ENCODE results near the gene PTGES2.
A peak's percentile ranks its signal among the peaks of the same experiment; 100 is the strongest.

PTGES2 gene

GRCh38 chr9:128127568-128127989 lies at the start of gene PTGES2:
PTGES2 (minus strand) TSS chr9:128127729; CDS start chr9:128127717, 12 bp downstream.
- Histone ChIP-seq H3K4me1 (ENCODE audit: control insufficient read depth, insufficient read depth, low read length) (no peaks in the 10 kb centered on the region), H3K9ac (ENCODE audit: low read depth, low read length) (peak within 1 kb of the TSS; percentile 95)

DNA sequence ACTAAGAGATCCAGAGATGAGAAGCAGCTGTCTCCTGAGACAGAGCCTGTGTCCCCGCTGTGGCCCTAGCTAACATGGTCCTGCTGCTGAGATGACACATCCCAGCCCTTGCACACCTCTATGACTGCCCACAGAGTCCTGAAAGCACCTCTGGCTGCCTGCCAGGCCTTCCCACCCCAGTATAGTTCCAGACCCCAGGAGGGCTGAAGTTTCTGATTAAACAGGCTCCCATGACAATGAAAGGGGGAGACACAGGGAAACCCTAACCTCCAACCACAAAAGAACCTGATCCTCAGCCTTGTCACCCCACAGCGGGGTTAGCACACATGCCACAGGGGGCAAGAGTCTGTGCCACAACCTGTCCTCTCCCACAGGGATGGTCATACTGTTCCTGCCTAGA lies 48.2 kb upstream of the PTGES2 start:
- H3K9me3 ChIP-seq (ENCODE audit: control insufficient read depth, insufficient read depth, low read length), result no peaks in the 10 kb centered on the region
- H3K27me3 ChIP-seq (ENCODE audit: control insufficient read depth, insufficient read depth, low read length), result no peaks in the 10 kb centered on the region
- H3K36me3 ChIP-seq (ENCODE audit: control insufficient read depth, insufficient read depth, low read length), result peaks cover 33% of the 10 kb centered on the region
- no peak overlapping the region for H3K9ac ChIP-seq (ENCODE audit: low read depth, low read length)
- H3K4me1 ChIP-seq (ENCODE audit: control insufficient read depth, insufficient read depth, low read length), result no peaks in the 10 kb centered on the region
- H3K4me3 ChIP-seq (ENCODE audit: low read depth, low read length), result no peak overlapping the region

More at GRCh38 chr9:128127568-128127989, at the start of gene PTGES2:
- peaks cover 17% of the 10 kb centered on the region for H3K36me3 ChIP-seq (ENCODE audit: control insufficient read depth, insufficient read depth, low read length)
- H3K9me3 ChIP-seq (ENCODE audit: control insufficient read depth, insufficient read depth, low read length), result no peaks in the 10 kb centered on the region
- H3K4me3 ChIP-seq (ENCODE audit: low read depth, low read length), result peak within 1 kb of the TSS; percentile 93
- peaks cover 5% of the 10 kb centered on the region for H3K27me3 ChIP-seq (ENCODE audit: control insufficient read depth, insufficient read depth, low read length)

DNA sequence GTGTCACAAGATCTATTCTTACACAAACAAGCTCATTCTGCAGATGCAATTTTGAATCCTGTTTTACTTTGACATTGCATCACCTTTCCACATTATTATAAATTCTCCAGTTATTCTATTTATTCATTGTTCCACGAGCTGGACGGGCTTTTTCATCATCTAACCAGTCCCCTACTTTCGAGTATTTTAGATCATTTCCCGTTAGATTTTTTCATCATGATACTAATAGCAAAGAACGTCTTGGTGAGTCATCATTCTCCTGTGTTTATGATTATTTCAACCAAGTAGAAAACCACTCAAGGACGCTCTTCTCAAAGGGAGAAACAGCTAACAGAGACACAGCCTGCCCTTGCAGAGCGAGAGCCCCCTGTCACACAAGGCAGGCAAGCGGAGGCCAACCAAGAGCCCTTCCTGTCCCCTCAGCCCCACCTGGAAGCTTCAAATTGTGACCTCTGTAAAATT lies 47.6 kb upstream of the PTGES2 start:
- H3K4me3 ChIP-seq (ENCODE audit: low read depth, low read length), result no peak overlapping the region
- H3K27me3 ChIP-seq (ENCODE audit: control insufficient read depth, insufficient read depth, low read length), result no peaks in the 10 kb centered on the region
- peaks cover 30% of the 10 kb centered on the region for H3K36me3 ChIP-seq (ENCODE audit: control insufficient read depth, insufficient read depth, low read length)
- H3K9ac ChIP-seq (ENCODE audit: low read depth, low read length), result no peak overlapping the region
- H3K4me1 ChIP-seq (ENCODE audit: control insufficient read depth, insufficient read depth, low read length), result no peaks in the 10 kb centered on the region
- no peaks in the 10 kb centered on the region for H3K9me3 ChIP-seq (ENCODE audit: control insufficient read depth, insufficient read depth, low read length)

GRCh38 chr9:128174062-128174461 lies 46.5 kb upstream of the PTGES2 start:
- Histone ChIP-seq H3K36me3 (ENCODE audit: control insufficient read depth, insufficient read depth, low read length) (peaks cover 26% of the 10 kb centered on the region), H3K9ac (ENCODE audit: low read depth, low read length) (no peak overlapping the region), H3K4me1 (ENCODE audit: control insufficient read depth, insufficient read depth, low read length) (no peaks in the 10 kb centered on the region), H3K27me3 (ENCODE audit: control insufficient read depth, insufficient read depth, low read length) (no peaks in the 10 kb centered on the region), H3K9me3 (ENCODE audit: control insufficient read depth, insufficient read depth, low read length) (no peaks in the 10 kb centered on the region), H3K4me3 (ENCODE audit: low read depth, low read length) (no peak overlapping the region)

GRCh38 chr9:128169925-128170324 lies 42.4 kb upstream of the PTGES2 start:
- Histone ChIP-seq H3K9ac (ENCODE audit: low read depth, low read length) (no peak overlapping the region), H3K9me3 (ENCODE audit: control insufficient read depth, insufficient read depth, low read length) (no peaks in the 10 kb centered on the region), H3K27me3 (ENCODE audit: control insufficient read depth, insufficient read depth, low read length) (no peaks in the 10 kb centered on the region), H3K4me3 (ENCODE audit: low read depth, low read length) (no peak overlapping the region), H3K4me1 (ENCODE audit: control insufficient read depth, insufficient read depth, low read length) (no peaks in the 10 kb centered on the region), H3K36me3 (ENCODE audit: control insufficient read depth, insufficient read depth, low read length) (peaks cover 15% of the 10 kb centered on the region)

GRCh38 chr9:128169492-128169891 lies 42.0 kb upstream of the PTGES2 start:
- no peak overlapping the region for H3K4me3 ChIP-seq (ENCODE audit: low read depth, low read length)
- no peaks in the 10 kb centered on the region for H3K27me3 ChIP-seq (ENCODE audit: control insufficient read depth, insufficient read depth, low read length)
- no peaks in the 10 kb centered on the region for H3K9me3 ChIP-seq (ENCODE audit: control insufficient read depth, insufficient read depth, low read length)
- no peak overlapping the region for H3K9ac ChIP-seq (ENCODE audit: low read depth, low read length)
- peaks cover 15% of the 10 kb centered on the region for H3K36me3 ChIP-seq (ENCODE audit: control insufficient read depth, insufficient read depth, low read length)
- H3K4me1 ChIP-seq (ENCODE audit: control insufficient read depth, insufficient read depth, low read length), result no peaks in the 10 kb centered on the region

DNA sequence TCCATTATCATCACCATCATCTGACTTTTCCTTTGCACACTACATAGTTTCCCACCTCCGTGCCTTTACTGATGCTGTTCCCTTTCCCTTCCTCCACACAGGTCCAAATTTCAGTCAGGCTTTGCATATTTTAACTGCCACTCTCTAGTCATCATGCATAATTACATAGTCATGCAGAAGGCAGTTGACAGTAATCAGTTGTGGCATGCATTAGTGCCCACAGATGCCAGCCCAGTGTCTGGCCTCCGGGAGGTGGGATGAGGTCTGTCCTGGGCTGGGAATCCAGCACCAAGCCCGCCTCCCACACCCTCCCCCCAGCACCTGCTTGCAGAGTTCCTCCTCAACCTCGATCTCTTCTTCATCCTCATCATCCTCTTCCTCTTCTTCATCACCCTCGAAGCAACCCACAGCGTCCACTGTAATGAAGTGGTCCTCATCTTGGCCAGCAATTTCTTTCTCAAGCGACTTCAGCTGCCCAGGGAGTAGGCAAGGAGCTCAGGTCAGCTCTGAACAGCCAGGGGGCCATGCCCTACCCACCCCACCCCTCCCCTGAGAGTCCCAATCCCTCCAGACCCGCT lies 41.3 kb upstream of the PTGES2 start:
- Histone ChIP-seq H3K36me3 (ENCODE audit: control insufficient read depth, insufficient read depth, low read length) (peaks cover 19% of the 10 kb centered on the region), H3K9ac (ENCODE audit: low read depth, low read length) (no peak overlapping the region), H3K27me3 (ENCODE audit: control insufficient read depth, insufficient read depth, low read length) (no peaks in the 10 kb centered on the region), H3K9me3 (ENCODE audit: control insufficient read depth, insufficient read depth, low read length) (no peaks in the 10 kb centered on the region), H3K4me3 (ENCODE audit: low read depth, low read length) (no peak overlapping the region), H3K4me1 (ENCODE audit: control insufficient read depth, insufficient read depth, low read length) (no peaks in the 10 kb centered on the region)

GRCh38 chr9:128167209-128167608 lies 39.7 kb upstream of the PTGES2 start:
- Histone ChIP-seq H3K4me1 (ENCODE audit: control insufficient read depth, insufficient read depth, low read length) (no peaks in the 10 kb centered on the region), H3K9ac (ENCODE audit: low read depth, low read length) (no peak overlapping the region), H3K36me3 (ENCODE audit: control insufficient read depth, insufficient read depth, low read length) (peaks cover 24% of the 10 kb centered on the region), H3K9me3 (ENCODE audit: control insufficient read depth, insufficient read depth, low read length) (no peaks in the 10 kb centered on the region), H3K4me3 (ENCODE audit: low read depth, low read length) (no peak overlapping the region), H3K27me3 (ENCODE audit: control insufficient read depth, insufficient read depth, low read length) (no peaks in the 10 kb centered on the region)

DNA sequence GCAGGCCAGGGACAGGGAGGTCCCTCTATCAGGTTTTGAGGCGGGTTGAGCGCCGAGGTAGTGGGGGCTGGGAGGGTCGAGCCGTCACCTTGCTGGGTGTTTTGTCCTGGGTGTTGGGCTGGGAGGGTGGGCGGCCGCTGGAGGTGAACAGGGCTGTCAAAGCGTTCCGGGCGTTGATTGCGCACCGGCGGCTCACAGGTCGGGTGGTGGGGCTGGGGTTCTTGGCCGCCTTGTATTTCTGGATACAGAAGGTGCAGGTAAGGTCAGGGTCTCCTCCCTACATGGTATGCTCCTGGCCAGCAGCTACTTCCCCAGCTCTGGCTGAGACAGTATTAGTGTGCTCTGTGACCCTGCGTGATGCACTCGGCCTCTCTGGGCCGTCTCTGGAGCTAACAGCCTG lies 38.6 kb upstream of the PTGES2 start:
- Histone ChIP-seq H3K36me3 (ENCODE audit: control insufficient read depth, insufficient read depth, low read length) (peaks cover 24% of the 10 kb centered on the region), H3K27me3 (ENCODE audit: control insufficient read depth, insufficient read depth, low read length) (no peaks in the 10 kb centered on the region), H3K9ac (ENCODE audit: low read depth, low read length) (no peak overlapping the region), H3K4me1 (ENCODE audit: control insufficient read depth, insufficient read depth, low read length) (no peaks in the 10 kb centered on the region), H3K9me3 (ENCODE audit: control insufficient read depth, insufficient read depth, low read length) (no peaks in the 10 kb centered on the region), H3K4me3 (ENCODE audit: low read depth, low read length) (no peak overlapping the region)

DNA sequence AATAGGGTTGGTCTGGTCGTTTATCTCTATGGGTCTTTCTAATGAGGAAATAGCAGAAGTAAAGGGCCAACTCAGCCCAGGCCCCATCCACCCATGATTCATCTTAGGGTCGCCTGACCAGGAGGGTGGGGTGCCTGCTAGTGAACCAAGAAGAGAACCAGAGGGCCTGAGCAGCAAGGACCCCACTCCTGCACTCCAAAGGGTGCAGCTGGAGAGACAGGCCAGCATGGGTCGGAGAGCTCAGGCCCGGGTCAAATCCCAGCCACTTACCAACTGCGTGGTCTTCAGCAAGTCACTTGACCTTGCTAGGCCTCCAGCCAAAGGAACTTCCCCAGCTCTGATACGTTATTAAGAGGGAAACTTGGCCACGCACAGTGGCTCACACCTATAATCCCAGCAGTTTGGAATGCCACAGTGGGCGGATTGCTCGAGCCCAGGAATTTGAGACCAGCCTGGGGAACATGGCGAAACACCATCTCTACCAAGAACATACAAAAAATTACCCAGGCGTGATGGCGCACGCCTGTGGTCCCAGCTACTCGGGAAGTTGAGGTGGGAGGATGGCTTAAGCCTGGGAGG lies 36.9 kb upstream of the PTGES2 start:
- H3K4me3 ChIP-seq (ENCODE audit: low read depth, low read length), result no peak overlapping the region
- no peak overlapping the region for H3K9ac ChIP-seq (ENCODE audit: low read depth, low read length)
- no peaks in the 10 kb centered on the region for H3K9me3 ChIP-seq (ENCODE audit: control insufficient read depth, insufficient read depth, low read length)
- H3K4me1 ChIP-seq (ENCODE audit: control insufficient read depth, insufficient read depth, low read length), result peaks cover 4% of the 10 kb centered on the region
- H3K36me3 ChIP-seq (ENCODE audit: control insufficient read depth, insufficient read depth, low read length), result peaks cover 26% of the 10 kb centered on the region
- no peaks in the 10 kb centered on the region for H3K27me3 ChIP-seq (ENCODE audit: control insufficient read depth, insufficient read depth, low read length)

GRCh38 chr9:128163523-128164306 lies 36.2 kb upstream of the PTGES2 start:
- Histone ChIP-seq H3K4me1 (ENCODE audit: control insufficient read depth, insufficient read depth, low read length) (peaks cover 4% of the 10 kb centered on the region), H3K9ac (ENCODE audit: low read depth, low read length) (no peak overlapping the region), H3K27me3 (ENCODE audit: control insufficient read depth, insufficient read depth, low read length) (no peaks in the 10 kb centered on the region), H3K9me3 (ENCODE audit: control insufficient read depth, insufficient read depth, low read length) (no peaks in the 10 kb centered on the region), H3K36me3 (ENCODE audit: control insufficient read depth, insufficient read depth, low read length) (peaks cover 22% of the 10 kb centered on the region), H3K4me3 (ENCODE audit: low read depth, low read length) (no peak overlapping the region)

Data from iPS-15b (cell line).